A673 (cell line): ENCODE measurements around the gene TPSD1. TPM values are rescaled to one million over a fixed set of nuclear protein-coding genes. Genes with fewer than 3 reads are reported as not detected.

Experiments
- BruUV-seq: library from RNA; stranded (reverse); fragments of 400-500 nt; replicated peaks from 2 replicates; lab custom pipeline; 2021; lab: Mats Ljungman, UMichigan
- CTCF ChIA-PET: fragments of 300-600 bp; sonication (Branson Sonifier 250); formaldehyde crosslinking; loops from one replicate; lab custom pipeline; 2022; ENCODE audit warnings: antibody characterized with exemption; lab: Charles Lee
- POLR2A ChIA-PET: fragments of 300-600 bp; sonication (Branson Sonifier 250); formaldehyde crosslinking; loops from one replicate; lab custom pipeline; 2022; ENCODE audit warnings: antibody characterized with exemption; ENCODE audit not compliant: low non-redundant PET; lab: Charles Lee
- DNase-seq: peaks from one replicate; pipeline ENCODE4 v3.0.0-alpha.2; 2015; ENCODE audit warnings: low spot score
- H3K27ac ChIP-seq: fragments of 200-600 bp; sonication (generic); 2 replicates; pipeline ENCODE4 v1.5.1; 2016; ENCODE audit warnings: mixed run types, low read depth, mild to moderate bottlenecking, mixed read lengths, antibody characterized with exemption, low read length; ENCODE audit not compliant: poor library complexity, severe bottlenecking
- H3K27me3 ChIP-seq: fragments of 200-600 bp; sonication (generic); replicated peaks from 2 replicates; pipeline ENCODE4 v1.6.1; 2017; ENCODE audit warnings: mixed run types, low read depth, mild to moderate bottlenecking, mixed read lengths, antibody characterized with exemption, low read length; ENCODE audit not compliant: insufficient read depth, poor library complexity
- H3K36me3 ChIP-seq: fragments of 200-600 bp; sonication (generic); 2 replicates; pipeline ENCODE4 v1.6.1; 2016; ENCODE audit warnings: mixed run types, mild to moderate bottlenecking, mixed read lengths, antibody characterized with exemption, low read length; ENCODE audit not compliant: insufficient read depth, poor library complexity, severe bottlenecking
- H3K4me1 ChIP-seq: fragments of 200-600 bp; sonication (generic); 2 replicates; pipeline ENCODE4 v1.6.1; 2017; ENCODE audit warnings: mixed run types, mild to moderate bottlenecking, mixed read lengths, antibody characterized with exemption, low read length; ENCODE audit not compliant: insufficient read depth, poor library complexity, severe bottlenecking
- H3K4me3 ChIP-seq: fragments of 200-600 bp; sonication (generic); 2 replicates; pipeline ENCODE4 v1.5.1; 2016; ENCODE audit warnings: low read depth, mixed run types, mild to moderate bottlenecking, mixed read lengths, low read length; ENCODE audit not compliant: poor library complexity, severe bottlenecking
- H3K9me3 ChIP-seq: fragments of 200-600 bp; sonication (generic); 2 replicates; pipeline ENCODE4 v1.6.1; 2016; ENCODE audit warnings: mixed run types, low read depth, mild to moderate bottlenecking, mixed read lengths, antibody characterized with exemption, low read length; ENCODE audit not compliant: poor library complexity, severe bottlenecking
- CTCF ChIP-seq: fragments of 300-800, 200-600 bp; sonication (generic); conservative IDR thresholded peaks from 2 replicates; pipeline ENCODE4 v1.5.1; 2017; ENCODE audit warnings: low read depth, mild to moderate bottlenecking, antibody characterized with exemption, low read length, moderate library complexity, mixed read lengths
- EZH2 ChIP-seq: fragments of 200-600 bp; sonication (generic); IDR thresholded peaks from 2 replicates; pipeline ENCODE4 v1.6.1; 2017; ENCODE audit warnings: borderline replicate concordance, low read depth, mild to moderate bottlenecking, mixed read lengths, antibody characterized with exemption, low read length; ENCODE audit not compliant: poor library complexity, severe bottlenecking
- intact Hi-C: fragments of 100-400 bp; cut with micrococcal nuclease; formaldehyde crosslinking; loops from one replicate; pipeline ENCODE4 v1.10.0; 2022; ENCODE audit not compliant: unreplicated experiment
- total RNA-seq: library from RNA; stranded (reverse); gene quantifications from 2 replicates; pipeline ENCODE4 v1.2.3, GENCODE V29; 2021

TPSD1 gene
- total RNA-seq, 1 experiment from 2014 or later, result 2.3 TPM

GRCh38 chr16:1279945-1280589 is 24.2 kb downstream of the TPSD1 start:
- H3K27ac ChIP-seq, result no peak overlapping the region
- H3K9me3 ChIP-seq, result no peaks in the 10 kb centered on the region
- intact Hi-C loops, result no loop called here
- no peaks in the 10 kb centered on the region for H3K27me3 ChIP-seq
- ChIA-PET CTCF (no interaction called here), POLR2A (no interaction called here)
- DNase-seq, result no peak
- no peak overlapping the region for H3K4me3 ChIP-seq
- no peaks in the 10 kb centered on the region for H3K36me3 ChIP-seq
- no TSS peak for BruUV-seq
- TF ChIP-seq EZH2 (no peak), CTCF (no peak)
- H3K4me1 ChIP-seq, result peaks cover 22% of the 10 kb centered on the region

GRCh38 chr16:1280783-1281182 is 24.9 kb downstream of the TPSD1 start:
- Histone ChIP-seq H3K27ac (no peak overlapping the region), H3K36me3 (no peaks in the 10 kb centered on the region), H3K27me3 (no peaks in the 10 kb centered on the region), H3K4me3 (no peak overlapping the region), H3K9me3 (no peaks in the 10 kb centered on the region), H3K4me1 (peaks cover 22% of the 10 kb centered on the region)
- ChIA-PET CTCF (no interaction called here), POLR2A (no interaction called here)
- DNase-seq, result no peak
- no peak for TF ChIP-seq EZH2
- no peak for TF ChIP-seq CTCF
- intact Hi-C loops, result no loop called here
- no TSS peak for BruUV-seq

DNA sequence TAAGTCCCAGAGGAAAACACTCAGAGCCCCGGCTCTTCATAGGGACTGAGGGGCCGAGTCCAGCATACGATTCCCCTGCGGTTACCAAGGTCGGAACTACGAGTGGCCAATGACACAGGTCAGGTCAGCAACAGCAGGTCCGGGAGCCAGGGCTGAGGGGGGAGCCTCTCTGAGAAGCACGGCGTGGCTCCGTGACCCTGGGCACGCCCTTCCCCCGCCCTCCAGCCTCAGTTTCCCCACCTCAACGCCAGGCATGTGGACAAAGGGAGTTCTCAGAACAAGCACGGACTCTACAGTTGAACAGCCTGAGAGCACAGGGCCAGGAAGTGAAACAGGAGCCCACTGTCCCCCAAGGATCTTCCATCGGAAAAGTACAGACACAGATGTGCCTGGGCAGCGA is 25.6 kb downstream of the TPSD1 start:
- POLR2A ChIA-PET, result no interaction called here
- Histone ChIP-seq H3K36me3 (no peaks in the 10 kb centered on the region), H3K27me3 (no peaks in the 10 kb centered on the region), H3K9me3 (no peaks in the 10 kb centered on the region), H3K27ac (no peak overlapping the region), H3K4me3 (no peak overlapping the region), H3K4me1 (peaks cover 22% of the 10 kb centered on the region)
- DNase-seq, result no peak
- BruUV-seq, result no TSS peak
- CTCF ChIA-PET, result no interaction called here
- intact Hi-C loops, result no loop called here
- TF ChIP-seq EZH2, result no peak
- TF ChIP-seq CTCF, result no peak
